Lower leg skin (tissue), 4 donors: ENCODE measurements around the gene CENPX. TPM values are rescaled to one million over a fixed set of nuclear protein-coding genes. Genes with fewer than 3 reads are reported as not detected.

Experiments used
- DNase-seq, 2 donors: peaks; one replicate each; pipeline ENCODE4 v3.0.0-alpha.2; 2019; ENCODE audit warnings: low spot score in 2 of 2
- H3K4me3 ChIP-seq: fragments of 200-600 bp; sonication (generic); 2 replicates; pipeline ENCODE4 v1.5.1; 2017; ENCODE audit warnings: mild to moderate bottlenecking, low read depth; ENCODE audit not compliant: poor library complexity, severe bottlenecking
- POLR2A ChIP-seq, 2 donors: fragments of 450-650 bp; IDR thresholded peaks; one replicate each; pipeline ENCODE4 v1.6.1; 2016 to 2017; ENCODE audit warnings: antibody characterized with exemption in 2 of 2, mild to moderate bottlenecking in 1 of 2, moderate library complexity in 1 of 2
- WGBS, 2 donors: methylation state at CpG; one replicate each; pipeline ENCODE4 v1.1.5; 2018; 5-methylcytosine and 5-hydroxymethylcytosine counted together
- intact Hi-C: fragments of 100-400 bp; cut with DNase I; formaldehyde crosslinking; loops from one replicate; pipeline ENCODE4 v1.15.0; 2023; ENCODE audit warnings: low total_unique reads
- total RNA-seq, 4 donors: library from RNA; depleted of rRNA; stranded (reverse); fragments of >200 nt; gene quantifications; one replicate each; pipeline ENCODE4 v1.1.0, GENCODE V29; 2016
- TF ChIP-seq, protein P1 (sequence below), 3 donors: fragments of 450-650 bp; IDR thresholded peaks; one replicate each; pipeline ENCODE4 v1.5.1; 2016; ENCODE audit warnings: antibody characterized with exemption in 3 of 3, mild to moderate bottlenecking in 3 of 3, moderate library complexity in 2 of 3

CENPX gene
- total RNA-seq, 4 donors from 2014 or later: 64.8 to 79.7 (median 71.2) TPM

- TF ChIP-seq, protein P1, sequence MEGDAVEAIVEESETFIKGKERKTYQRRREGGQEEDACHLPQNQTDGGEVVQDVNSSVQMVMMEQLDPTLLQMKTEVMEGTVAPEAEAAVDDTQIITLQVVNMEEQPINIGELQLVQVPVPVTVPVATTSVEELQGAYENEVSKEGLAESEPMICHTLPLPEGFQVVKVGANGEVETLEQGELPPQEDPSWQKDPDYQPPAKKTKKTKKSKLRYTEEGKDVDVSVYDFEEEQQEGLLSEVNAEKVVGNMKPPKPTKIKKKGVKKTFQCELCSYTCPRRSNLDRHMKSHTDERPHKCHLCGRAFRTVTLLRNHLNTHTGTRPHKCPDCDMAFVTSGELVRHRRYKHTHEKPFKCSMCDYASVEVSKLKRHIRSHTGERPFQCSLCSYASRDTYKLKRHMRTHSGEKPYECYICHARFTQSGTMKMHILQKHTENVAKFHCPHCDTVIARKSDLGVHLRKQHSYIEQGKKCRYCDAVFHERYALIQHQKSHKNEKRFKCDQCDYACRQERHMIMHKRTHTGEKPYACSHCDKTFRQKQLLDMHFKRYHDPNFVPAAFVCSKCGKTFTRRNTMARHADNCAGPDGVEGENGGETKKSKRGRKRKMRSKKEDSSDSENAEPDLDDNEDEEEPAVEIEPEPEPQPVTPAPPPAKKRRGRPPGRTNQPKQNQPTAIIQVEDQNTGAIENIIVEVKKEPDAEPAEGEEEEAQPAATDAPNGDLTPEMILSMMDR (IDR thresholded peaks at IDR 0.05): no peak
- TF ChIP-seq POLR2A (IDR thresholded peaks at IDR 0.05): no peak
- H3K4me3 ChIP-seq: no peak overlapping the region
- intact Hi-C loops: no loop called here
- DNase-seq: no peak
- whole genome bisulfite sequencing, 2 donors: 84% methylated on average over 18 to 21 of the region's 28 CpGs
These were observed 6.4 kb downstream of the CENPX start for GRCh38 chr17:82016061-82016874.

DNA sequence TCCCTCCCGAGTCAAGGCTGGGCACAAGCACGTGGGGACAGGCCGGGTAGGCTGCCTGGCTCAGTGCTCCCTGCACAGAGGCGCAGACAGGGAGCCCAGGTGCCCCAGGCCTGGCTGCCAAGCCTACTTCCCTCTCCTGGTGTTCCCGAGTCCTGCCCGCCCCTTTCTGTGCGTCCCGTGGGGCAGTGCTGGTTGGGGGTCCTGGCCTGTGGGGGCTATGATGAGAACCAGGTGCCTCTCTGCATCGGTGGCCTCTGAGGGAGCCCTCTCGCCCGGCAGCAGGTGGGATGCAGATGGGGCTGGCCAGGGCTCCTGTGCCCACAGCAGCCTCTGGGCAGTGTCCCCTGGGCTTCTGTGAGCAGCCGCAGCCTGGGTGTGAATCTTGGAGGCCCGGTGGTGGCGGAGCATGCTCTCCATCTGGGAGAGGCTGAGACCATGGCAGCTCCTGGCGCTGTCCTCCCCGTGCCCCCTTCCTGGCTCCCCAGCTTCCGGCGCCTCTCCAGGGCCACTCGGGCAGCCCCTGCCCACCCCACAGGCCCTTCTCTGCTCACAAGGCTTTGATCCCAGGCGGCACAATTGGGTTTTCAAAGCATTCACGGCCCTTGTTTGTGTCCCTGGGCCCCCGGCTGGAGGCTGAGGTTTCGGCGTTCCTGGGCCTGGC lies 7.2 kb downstream of the CENPX start:
- no peak overlapping the region for H3K4me3 ChIP-seq
- no peak for TF ChIP-seq POLR2A (IDR thresholded peaks at IDR 0.05)
- TF ChIP-seq, protein P1 (IDR thresholded peaks at IDR 0.05): no peak
- DNase-seq: no peak
- intact Hi-C loops: no loop called here
- WGBS, 2 donors: 73 to 76% methylated on average over 15 to 24 of the region's 24 CpGs

DNA sequence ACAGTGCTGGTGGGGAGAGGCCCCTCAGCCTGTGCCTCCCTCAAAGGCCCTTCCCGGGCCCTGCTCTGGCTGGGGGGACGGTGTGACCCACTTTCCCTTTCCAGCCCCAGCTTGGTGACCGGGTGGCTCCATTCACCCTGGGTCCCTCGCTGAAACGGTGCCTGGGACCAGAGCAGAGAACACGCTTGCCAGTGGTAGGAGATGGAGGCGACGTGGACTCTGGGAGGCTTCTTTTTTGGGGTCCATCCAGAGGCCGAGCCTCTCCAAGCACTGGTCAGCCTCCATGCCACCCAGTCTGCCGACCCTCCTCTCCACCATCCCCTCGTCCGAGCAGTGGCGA lies 7.7 kb downstream of the CENPX start:
- H3K4me3 ChIP-seq: no peak overlapping the region
- DNase-seq: no peak
- 70 to 75% methylated on average over 10 to 12 of the region's 13 CpGs for WGBS, 2 donors
- intact Hi-C loops: no loop called here
- TF ChIP-seq, protein P1 (IDR thresholded peaks at IDR 0.05): no peak
- no peak for TF ChIP-seq POLR2A (IDR thresholded peaks at IDR 0.05)

DNA sequence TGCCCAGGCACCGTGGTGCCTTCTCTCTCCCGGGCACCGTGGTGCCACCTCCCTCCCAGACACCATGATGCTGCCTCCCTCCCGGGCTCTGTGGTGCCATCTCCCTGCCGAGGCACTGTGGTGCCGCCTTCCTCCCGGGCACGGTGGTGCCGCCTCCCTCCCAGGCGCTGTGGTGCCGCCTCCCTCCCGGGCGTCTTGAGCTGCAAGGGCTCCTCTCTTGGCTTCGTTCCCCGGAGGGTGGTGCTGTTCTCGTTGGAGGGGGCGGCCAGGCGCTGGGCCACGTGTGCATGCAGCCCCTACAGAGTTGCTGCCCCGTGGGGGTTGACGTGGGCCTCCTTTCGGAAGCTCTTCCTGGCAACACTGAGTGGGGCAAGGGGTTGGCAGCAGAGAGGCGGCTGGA lies 8.2 kb downstream of the CENPX start:
- no peak for DNase-seq
- H3K4me3 ChIP-seq: no peak overlapping the region
- TF ChIP-seq POLR2A (IDR thresholded peaks at IDR 0.05): no peak
- TF ChIP-seq, protein P1 (IDR thresholded peaks at IDR 0.05): no peak
- 39 to 49% methylated on average over 14 to 23 of the region's 23 CpGs for WGBS, 2 donors
- intact Hi-C loops: no loop called here

GRCh38 chr17:82013772-82014321 lies 8.8 kb downstream of the CENPX start:
- no peak overlapping the region for H3K4me3 ChIP-seq
- no peak for DNase-seq
- 75 to 77% methylated on average over 16 of the region's 16 CpGs for WGBS, 2 donors
- intact Hi-C loops: no loop called here
- TF ChIP-seq POLR2A (IDR thresholded peaks at IDR 0.05): no peak
- TF ChIP-seq, protein P1 (IDR thresholded peaks at IDR 0.05): no peak
